Measurements from ENCODE around the gene TRIO. TPM values are rescaled to one million over a fixed set of nuclear protein-coding genes. Genes with fewer than 3 reads are reported as not detected.
"Not testable (repeated sequence)": the region's sequence is repeated elsewhere in the genome, so short reads cannot be mapped to it uniquely, and the experiment has no call there.

The TRIO gene
- total RNA-seq, 2 experiments from 2014 or later: 4.1 to 6.5 TPM

DNA sequence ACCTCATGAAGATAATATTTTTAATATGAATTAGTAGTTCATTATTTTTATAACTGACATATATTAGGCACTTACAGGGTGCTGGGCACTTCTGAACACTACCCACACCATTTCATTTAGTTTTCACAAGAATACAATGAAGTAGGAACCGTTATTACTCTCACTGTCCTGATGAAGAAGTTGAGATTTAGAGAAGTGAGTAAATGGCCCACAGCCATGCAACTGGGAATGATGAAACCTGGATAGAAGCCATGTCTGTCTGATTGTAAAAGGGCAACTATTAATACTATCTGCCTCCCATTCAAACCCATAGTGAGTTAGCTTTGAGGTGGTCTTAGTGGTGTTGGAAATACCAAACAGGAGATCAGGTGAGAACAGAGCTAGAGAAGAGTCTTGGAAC, 408.9 kb downstream of the TRIO start:
- intact Hi-C loops (cut with DNase I, micrococcal nuclease): no loop called here
- POLR2A ChIA-PET: no interaction called here
- Mint-ChIP-seq H3K27me3 (no peaks in the 10 kb centered on the region), H3K4me3 (no peak overlapping the region), H3K9me3 (no peaks in the 10 kb centered on the region), H3K4me1 (ENCODE audit: low read depth) (no peaks in the 10 kb centered on the region), H3K36me3 (ENCODE audit: low read depth) (no peaks in the 10 kb centered on the region), H3K27ac (no peak overlapping the region)
- CTCF ChIA-PET: no interaction called here
- ATAC-seq (ENCODE audit: poor library complexity) (no peak), DNase-seq (no peak)
- Histone ChIP-seq H3K9me3 (ENCODE audit: control insufficient read depth in 1 of 2, insufficient read depth in 1 of 2, low read length in 2 of 2) (peaks cover 0 to 4% of the 10 kb centered on the region in 2 experiments), H3K4me3 (ENCODE audit: low read length) (no peak overlapping the region), H3K36me3 (ENCODE audit: insufficient read depth, low read length) (no peaks in the 10 kb centered on the region), H3K27ac (ENCODE audit: low read depth in 1 of 2, low read length in 2 of 2) (no peak overlapping the region), H3K4me1 (ENCODE audit: insufficient read depth, low read length) (no peaks in the 10 kb centered on the region), H3K27me3 (ENCODE audit: control insufficient read depth in 1 of 2, insufficient read depth in 2 of 2, low read length in 2 of 2) (peaks cover 0 to 8% of the 10 kb centered on the region in 2 experiments)
- TF ChIP-seq, protein P1, sequence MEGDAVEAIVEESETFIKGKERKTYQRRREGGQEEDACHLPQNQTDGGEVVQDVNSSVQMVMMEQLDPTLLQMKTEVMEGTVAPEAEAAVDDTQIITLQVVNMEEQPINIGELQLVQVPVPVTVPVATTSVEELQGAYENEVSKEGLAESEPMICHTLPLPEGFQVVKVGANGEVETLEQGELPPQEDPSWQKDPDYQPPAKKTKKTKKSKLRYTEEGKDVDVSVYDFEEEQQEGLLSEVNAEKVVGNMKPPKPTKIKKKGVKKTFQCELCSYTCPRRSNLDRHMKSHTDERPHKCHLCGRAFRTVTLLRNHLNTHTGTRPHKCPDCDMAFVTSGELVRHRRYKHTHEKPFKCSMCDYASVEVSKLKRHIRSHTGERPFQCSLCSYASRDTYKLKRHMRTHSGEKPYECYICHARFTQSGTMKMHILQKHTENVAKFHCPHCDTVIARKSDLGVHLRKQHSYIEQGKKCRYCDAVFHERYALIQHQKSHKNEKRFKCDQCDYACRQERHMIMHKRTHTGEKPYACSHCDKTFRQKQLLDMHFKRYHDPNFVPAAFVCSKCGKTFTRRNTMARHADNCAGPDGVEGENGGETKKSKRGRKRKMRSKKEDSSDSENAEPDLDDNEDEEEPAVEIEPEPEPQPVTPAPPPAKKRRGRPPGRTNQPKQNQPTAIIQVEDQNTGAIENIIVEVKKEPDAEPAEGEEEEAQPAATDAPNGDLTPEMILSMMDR (IDR thresholded peaks at IDR 0.05): no peak

DNA sequence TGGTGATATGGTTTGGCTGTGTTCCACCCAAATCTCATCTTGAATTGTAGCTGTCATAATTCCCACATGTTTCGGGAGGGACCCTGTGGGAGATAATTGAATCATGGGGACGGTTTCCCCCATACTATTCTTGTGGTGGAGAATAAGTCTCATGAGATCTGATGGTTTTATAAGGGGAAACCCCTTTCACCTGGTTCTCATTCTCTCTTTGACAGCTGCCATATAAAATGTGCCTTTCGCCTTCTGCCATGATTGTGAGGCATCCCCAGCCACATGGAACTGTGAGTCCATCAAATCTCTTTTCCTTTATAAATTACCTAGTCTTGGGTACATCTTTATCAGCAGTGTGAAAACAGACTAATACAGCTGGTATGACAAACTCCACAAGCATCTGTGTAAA, 411.1 kb downstream of the TRIO start:
- H3K9me3 Mint-ChIP-seq; H3K4me1 Mint-ChIP-seq (ENCODE audit: low read depth); H3K36me3 Mint-ChIP-seq (ENCODE audit: low read depth); H3K27me3 Mint-ChIP-seq; ATAC-seq (ENCODE audit: poor library complexity); H3K36me3 ChIP-seq (ENCODE audit: insufficient read depth, low read length); intact Hi-C loops (cut with DNase I, micrococcal nuclease); H3K27me3 ChIP-seq (ENCODE audit: control insufficient read depth in 1 of 2, insufficient read depth in 2 of 2, low read length in 2 of 2); H3K9me3 ChIP-seq (ENCODE audit: control insufficient read depth in 1 of 2, insufficient read depth in 1 of 2, low read length in 2 of 2); H3K4me3 ChIP-seq (ENCODE audit: low read length); H3K27ac Mint-ChIP-seq; H3K27ac ChIP-seq (ENCODE audit: low read depth in 1 of 2, low read length in 2 of 2); H3K4me3 Mint-ChIP-seq; POLR2A ChIA-PET; H3K4me1 ChIP-seq (ENCODE audit: insufficient read depth, low read length); DNase-seq: not testable (repeated sequence)
- CTCF ChIA-PET: interaction anchor here (0.7 kb wide), 1 partner anchor 86 kb away, joined by 3 read pairs; no protein-coding TSS in a partner anchor

DNA sequence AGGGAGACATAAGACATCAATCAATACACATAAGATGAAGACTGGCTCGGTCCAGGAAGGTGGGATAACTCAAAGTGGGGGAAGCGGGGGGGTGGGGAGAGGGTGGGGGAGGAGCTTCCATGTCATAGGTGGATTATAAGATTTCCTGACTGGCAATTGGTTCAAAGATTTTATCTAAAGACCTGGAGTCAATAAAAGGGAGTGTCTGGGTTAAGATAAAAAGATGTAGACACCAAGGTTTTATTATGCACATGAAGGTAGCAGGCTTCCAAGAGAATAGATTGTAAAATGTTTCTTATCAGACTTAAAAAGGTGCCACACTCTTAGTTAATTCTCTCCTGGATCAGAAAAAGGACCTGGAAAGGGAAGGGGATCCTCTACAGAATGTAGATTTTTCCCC, 412.9 kb downstream of the TRIO start:
- POLR2A ChIA-PET: no interaction called here

More for the DNA sequence above, 412.9 kb downstream of the TRIO start:
- peaks cover 18% of the 10 kb centered on the region for H3K4me1 Mint-ChIP-seq (ENCODE audit: low read depth)
- H3K4me3 Mint-ChIP-seq: no peak overlapping the region
- no peak for ATAC-seq (ENCODE audit: poor library complexity)
- TF ChIP-seq, protein P1 (IDR thresholded peaks at IDR 0.05): no peak
- peaks cover 0 to 4% of the 10 kb centered on the region in 2 experiments for H3K9me3 ChIP-seq (ENCODE audit: control insufficient read depth in 1 of 2, insufficient read depth in 1 of 2, low read length in 2 of 2)
- H3K27ac Mint-ChIP-seq: no peak overlapping the region
- no peaks in the 10 kb centered on the region for H3K36me3 ChIP-seq (ENCODE audit: insufficient read depth, low read length)
- H3K36me3 Mint-ChIP-seq (ENCODE audit: low read depth): no peaks in the 10 kb centered on the region
- intact Hi-C loops (cut with DNase I, micrococcal nuclease): no loop called here
- H3K27ac ChIP-seq (ENCODE audit: low read depth in 1 of 2, low read length in 2 of 2): no peak overlapping the region
- DNase-seq: no peak
- H3K4me1 ChIP-seq (ENCODE audit: insufficient read depth, low read length): peaks cover 20% of the 10 kb centered on the region
- no peaks in the 10 kb centered on the region for H3K27me3 Mint-ChIP-seq
- H3K27me3 ChIP-seq (ENCODE audit: control insufficient read depth in 1 of 2, insufficient read depth in 2 of 2, low read length in 2 of 2): peaks cover 0 to 8% of the 10 kb centered on the region in 2 experiments
- H3K4me3 ChIP-seq (ENCODE audit: low read length): no peak overlapping the region
- no peaks in the 10 kb centered on the region for H3K9me3 Mint-ChIP-seq
- CTCF ChIA-PET: no interaction called here
